ENCODE measurements around the gene SH3BP1. TPM values are rescaled to one million over a fixed set of nuclear protein-coding genes. Genes with fewer than 3 reads are reported as not detected.

The SH3BP1 gene
- total and polyA plus RNA-seq, 2 of the 13 experiments (the other 11 are each of a cell fraction or from before 2014, with no cell fraction given): 8.4 to 18.5 TPM

DNA sequence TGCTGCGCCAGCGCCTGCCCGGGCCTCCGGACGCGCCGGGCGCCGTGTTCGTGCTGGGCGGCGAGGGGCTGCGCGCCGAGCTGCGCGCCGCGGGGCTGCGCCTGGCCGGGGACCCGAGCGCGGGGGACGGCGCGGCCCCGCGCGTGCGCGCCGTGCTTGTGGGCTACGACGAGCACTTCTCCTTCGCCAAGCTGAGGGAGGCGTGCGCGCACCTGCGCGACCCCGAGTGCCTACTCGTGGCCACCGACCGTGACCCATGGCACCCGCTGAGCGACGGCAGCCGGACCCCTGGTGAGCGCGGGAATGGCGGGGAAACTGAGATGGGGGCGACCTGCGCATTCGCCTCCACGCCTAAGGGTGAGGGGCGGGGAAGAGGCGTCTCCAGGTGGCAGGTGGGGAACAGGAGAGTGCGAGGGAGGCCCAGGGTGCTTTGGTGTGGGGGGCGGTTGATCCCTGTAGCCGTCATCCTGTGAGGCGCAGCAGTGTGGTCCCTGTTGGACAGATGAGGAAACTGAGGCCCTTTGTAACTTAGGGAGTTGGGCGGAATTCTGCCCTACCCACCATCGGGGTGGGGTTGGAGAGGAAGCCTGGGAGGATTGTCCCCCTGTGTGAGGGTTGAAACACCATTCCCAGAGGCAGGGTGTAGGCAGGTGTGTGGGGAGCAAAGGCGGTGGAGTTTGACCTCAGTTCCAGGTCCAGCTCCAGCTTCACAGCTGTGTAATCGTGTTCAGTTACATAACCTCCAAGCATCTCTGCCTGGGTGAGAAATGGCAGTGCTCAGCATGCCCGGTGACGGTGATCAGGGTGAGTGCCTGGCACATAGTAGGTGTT lies 19.8 kb downstream of the SH3BP1 start (continued):
- peak; percentile 75; the same call in 1 of the 2 replicates for TF ChIP-seq ZBTB20 (CRISPR knock-in tag; IDR thresholded peaks at IDR 0.05; ENCODE audit: borderline replicate concordance, low read depth)
- TF ChIP-seq, protein P1, sequence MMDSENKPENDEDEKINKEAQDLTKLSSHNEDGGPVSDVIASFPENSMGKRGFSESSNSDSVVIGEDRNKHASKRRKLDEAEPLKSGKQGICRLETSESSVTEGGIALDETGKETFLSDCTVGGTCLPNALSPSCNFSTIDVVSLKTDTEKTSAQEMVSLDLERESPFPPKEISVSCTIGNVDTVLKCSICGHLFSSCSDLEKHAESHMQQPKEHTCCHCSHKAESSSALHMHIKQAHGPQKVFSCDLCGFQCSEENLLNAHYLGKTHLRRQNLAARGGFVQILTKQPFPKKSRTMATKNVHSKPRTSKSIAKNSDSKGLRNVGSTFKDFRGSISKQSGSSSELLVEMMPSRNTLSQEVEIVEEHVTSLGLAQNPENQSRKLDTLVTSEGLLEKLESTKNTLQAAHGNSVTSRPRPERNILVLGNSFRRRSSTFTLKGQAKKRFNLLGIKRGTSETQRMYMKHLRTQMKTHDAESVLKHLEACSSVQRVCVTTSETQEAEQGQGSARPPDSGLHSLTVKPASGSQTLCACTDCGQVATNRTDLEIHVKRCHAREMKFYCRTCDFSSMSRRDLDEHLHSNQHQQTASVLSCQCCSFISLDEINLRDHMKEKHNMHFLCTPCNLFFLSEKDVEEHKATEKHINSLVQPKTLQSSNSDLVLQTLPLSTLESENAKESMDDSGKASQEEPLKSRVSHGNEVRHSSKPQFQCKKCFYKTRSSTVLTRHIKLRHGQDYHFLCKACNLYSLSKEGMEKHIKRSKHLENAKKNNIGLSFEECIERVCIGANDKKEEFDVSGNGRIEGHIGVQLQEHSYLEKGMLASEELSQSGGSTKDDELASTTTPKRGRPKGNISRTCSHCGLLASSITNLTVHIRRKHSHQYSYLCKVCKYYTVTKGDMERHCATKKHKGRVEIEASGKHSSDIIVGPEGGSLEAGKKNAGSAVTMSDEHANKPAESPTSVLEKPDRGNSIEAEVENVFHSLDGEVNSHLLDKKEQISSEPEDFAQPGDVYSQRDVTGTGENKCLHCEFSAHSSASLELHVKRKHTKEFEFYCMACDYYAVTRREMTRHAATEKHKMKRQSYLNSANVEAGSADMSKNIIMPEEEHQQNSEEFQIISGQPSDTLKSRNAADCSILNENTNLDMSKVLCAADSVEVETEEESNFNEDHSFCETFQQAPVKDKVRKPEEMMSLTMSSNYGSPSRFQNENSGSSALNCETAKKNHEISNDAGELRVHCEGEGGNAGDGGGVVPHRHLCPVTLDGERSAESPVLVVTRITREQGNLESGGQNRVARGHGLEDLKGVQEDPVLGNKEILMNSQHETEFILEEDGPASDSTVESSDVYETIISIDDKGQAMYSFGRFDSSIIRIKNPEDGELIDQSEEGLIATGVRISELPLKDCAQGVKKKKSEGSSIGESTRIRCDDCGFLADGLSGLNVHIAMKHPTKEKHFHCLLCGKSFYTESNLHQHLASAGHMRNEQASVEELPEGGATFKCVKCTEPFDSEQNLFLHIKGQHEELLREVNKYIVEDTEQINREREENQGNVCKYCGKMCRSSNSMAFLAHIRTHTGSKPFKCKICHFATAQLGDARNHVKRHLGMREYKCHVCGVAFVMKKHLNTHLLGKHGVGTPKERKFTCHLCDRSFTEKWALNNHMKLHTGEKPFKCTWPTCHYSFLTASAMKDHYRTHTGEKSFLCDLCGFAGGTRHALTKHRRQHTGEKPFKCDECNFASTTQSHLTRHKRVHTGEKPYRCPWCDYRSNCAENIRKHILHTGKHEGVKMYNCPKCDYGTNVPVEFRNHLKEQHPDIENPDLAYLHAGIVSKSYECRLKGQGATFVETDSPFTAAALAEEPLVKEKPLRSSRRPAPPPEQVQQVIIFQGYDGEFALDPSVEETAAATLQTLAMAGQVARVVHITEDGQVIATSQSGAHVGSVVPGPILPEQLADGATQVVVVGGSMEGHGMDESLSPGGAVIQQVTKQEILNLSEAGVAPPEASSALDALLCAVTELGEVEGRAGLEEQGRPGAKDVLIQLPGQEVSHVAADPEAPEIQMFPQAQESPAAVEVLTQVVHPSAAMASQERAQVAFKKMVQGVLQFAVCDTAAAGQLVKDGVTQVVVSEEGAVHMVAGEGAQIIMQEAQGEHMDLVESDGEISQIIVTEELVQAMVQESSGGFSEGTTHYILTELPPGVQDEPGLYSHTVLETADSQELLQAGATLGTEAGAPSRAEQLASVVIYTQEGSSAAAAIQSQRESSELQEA (CRISPR knock-in tag; IDR thresholded peaks at IDR 0.05; ENCODE audit: not compliant biosample characterization): no peak
- TF ChIP-seq ZFP41 (CRISPR knock-in tag; IDR thresholded peaks at IDR 0.05; ENCODE audit: borderline replicate concordance): no peak
- TF ChIP-seq FOXO1 (CRISPR knock-in tag; IDR thresholded peaks at IDR 0.05): peak; percentile 49; the same call in 1 of the 2 replicates
- TF ChIP-seq, protein P2, sequence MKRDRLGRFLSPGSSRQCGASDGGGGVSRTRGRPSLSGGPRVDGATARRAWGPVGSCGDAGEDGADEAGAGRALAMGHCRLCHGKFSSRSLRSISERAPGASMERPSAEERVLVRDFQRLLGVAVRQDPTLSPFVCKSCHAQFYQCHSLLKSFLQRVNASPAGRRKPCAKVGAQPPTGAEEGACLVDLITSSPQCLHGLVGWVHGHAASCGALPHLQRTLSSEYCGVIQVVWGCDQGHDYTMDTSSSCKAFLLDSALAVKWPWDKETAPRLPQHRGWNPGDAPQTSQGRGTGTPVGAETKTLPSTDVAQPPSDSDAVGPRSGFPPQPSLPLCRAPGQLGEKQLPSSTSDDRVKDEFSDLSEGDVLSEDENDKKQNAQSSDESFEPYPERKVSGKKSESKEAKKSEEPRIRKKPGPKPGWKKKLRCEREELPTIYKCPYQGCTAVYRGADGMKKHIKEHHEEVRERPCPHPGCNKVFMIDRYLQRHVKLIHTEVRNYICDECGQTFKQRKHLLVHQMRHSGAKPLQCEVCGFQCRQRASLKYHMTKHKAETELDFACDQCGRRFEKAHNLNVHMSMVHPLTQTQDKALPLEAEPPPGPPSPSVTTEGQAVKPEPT (CRISPR knock-in tag; IDR thresholded peaks at IDR 0.05; ENCODE audit: low read depth): peak; percentile 13; the same call in 1 of the 2 replicates
- peak; percentile 76 for TF ChIP-seq PITX1 (CRISPR knock-in tag; IDR thresholded peaks at IDR 0.05)
- no peak for TF ChIP-seq ELF4 (CRISPR knock-in tag; IDR thresholded peaks at IDR 0.05; ENCODE audit: borderline replicate concordance)
- TF ChIP-seq SRF (IDR thresholded peaks at IDR 0.05; ENCODE audit: low read depth, low read length): no peak
- TF ChIP-seq, protein P3, sequence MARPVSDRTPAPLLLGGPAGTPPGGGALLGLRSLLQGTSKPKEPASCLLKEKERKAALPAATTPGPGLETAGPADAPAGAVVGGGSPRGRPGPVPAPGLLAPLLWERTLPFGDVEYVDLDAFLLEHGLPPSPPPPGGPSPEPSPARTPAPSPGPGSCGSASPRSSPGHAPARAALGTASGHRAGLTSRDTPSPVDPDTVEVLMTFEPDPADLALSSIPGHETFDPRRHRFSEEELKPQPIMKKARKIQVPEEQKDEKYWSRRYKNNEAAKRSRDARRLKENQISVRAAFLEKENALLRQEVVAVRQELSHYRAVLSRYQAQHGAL (CRISPR knock-in tag; IDR thresholded peaks at IDR 0.05; ENCODE audit: not compliant biosample characterization): no peak
- no peak for TF ChIP-seq RORA (CRISPR knock-in tag; IDR thresholded peaks at IDR 0.05)
- TF ChIP-seq, protein P4, sequence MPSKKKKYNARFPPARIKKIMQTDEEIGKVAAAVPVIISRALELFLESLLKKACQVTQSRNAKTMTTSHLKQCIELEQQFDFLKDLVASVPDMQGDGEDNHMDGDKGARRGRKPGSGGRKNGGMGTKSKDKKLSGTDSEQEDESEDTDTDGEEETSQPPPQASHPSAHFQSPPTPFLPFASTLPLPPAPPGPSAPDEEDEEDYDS (CRISPR knock-in tag; IDR thresholded peaks at IDR 0.05): peak; percentile 49; the same call in 1 of the 2 replicates
- TF ChIP-seq ZNF33A (CRISPR knock-in tag; IDR thresholded peaks at IDR 0.05; ENCODE audit: borderline replicate concordance): no peak
- no peak for TF ChIP-seq ZNF17 (CRISPR knock-in tag; IDR thresholded peaks at IDR 0.05)

Data from HepG2 (cell line).